ENCODE results near the gene GRK5. TPM values are rescaled to one million over a fixed set of nuclear protein-coding genes. Genes with fewer than 3 reads are reported as not detected.
A peak's percentile ranks its signal among the peaks of the same experiment; 100 is the strongest.
"Not testable (repeated sequence)": the region's sequence is repeated elsewhere in the genome, so short reads cannot be mapped to it uniquely, and the experiment has no call there.

The GRK5 gene
- total RNA-seq, 1 donor from 2014 or later = 26.2 TPM

- no peak for DNase-seq (ENCODE audit: low spot score)
These were observed 248.5 kb downstream of the GRK5 start for GRCh38 chr10:119455609-119456434.

DNA sequence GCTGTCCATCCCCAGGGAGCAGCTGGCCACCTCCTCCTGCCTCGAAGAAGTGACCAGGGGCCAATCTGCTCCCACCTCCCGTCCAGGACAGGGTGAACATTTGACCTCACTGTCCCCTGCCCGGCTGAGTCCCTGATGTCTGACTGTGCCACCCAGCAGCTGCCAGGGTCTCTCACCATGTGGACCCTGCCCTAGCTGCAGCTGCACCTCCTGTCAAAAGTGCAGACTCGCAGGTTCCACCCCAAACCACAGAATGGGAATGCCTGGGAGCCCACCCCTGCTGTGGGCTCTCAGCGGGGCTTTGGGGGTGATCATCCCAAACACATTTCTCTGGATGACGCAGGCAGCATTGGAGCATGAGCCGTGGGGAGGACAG is 249.1 kb downstream of the GRK5 start:
- DNase-seq (ENCODE audit: low spot score) = no peak

DNA sequence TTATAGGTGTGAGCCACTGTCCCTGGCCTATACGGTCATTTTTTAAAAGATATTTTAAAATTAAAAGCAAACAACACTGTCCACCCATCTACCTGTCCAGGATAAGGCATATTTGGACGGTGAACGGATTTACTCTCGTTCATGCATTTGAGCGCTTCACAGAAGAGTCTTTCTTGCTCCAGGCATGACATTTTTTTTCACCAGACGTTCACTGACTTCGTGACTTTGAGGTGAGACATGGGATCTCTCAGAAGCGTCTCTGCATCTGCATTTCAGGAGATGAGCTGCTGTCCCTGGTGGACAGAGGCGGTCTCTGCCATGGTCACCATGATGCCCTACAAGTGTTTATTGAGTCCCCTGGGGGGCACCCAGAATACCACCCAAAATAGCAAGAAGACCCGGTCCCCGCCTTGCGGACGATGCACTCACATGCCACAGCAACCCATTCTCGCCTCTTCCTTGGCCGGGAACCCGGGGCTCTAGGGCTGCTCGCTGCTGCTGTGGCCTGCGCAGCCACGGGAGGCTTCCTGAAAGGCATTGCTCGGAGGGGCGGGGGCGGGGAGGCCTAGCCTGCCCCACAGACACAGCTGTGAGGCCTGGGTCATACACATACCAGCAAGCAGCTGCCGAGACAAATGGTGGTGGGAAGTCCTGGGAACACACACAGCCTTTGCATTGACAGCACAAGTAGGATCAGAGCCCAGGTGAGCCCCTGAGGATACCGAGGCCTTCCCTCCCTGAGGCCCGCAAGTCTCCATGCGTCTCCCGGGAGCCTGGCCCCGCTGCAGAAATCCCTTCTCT is 250.8 kb downstream of the GRK5 start:
- DNase-seq (ENCODE audit: low spot score) = no peak

DNA sequence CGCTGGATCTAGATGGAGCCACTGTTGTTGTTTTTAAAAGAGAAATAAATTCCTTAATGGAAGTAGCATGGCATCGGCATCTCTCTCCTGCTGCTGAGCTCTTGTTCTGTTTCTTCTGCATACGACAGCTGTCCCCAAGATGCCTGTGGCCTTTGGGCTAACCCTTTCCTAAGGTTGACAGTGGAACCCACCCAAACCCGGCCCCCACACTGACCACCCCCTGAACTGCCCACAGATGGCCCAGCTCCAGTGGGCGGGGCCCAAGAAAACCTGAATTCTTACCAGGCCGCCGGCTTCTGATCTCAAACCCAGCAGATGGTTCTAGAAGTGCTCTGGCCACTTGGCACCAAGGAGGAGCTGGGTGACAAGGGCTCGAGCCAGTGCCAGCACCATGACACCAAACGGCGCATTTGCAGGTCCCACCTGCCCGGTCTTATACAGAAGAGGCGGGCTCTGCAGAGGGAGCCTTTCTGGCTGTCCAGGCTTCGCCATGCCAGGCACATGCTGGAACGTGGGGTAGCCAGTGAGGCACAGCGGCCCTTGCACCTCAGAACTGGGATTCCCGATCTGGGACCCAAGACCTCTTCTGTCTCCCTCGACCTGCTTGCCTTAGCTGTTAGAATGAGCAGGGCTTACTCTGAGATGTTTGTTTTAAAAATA is 252.4 kb downstream of the GRK5 start:
- no peak for DNase-seq (ENCODE audit: low spot score)

- DNase-seq (ENCODE audit: low spot score) = no peak
These were observed 253.2 kb downstream of the GRK5 start for GRCh38 chr10:119460369-119461195.

- DNase-seq (ENCODE audit: low spot score) = peak; percentile 7
These were observed 254.0 kb downstream of the GRK5 start for GRCh38 chr10:119461380-119461779.

- DNase-seq (ENCODE audit: low spot score) = no peak
These were observed 254.6 kb downstream of the GRK5 start for GRCh38 chr10:119461923-119462322.

- no peak for DNase-seq (ENCODE audit: low spot score)
These were observed 255.4 kb downstream of the GRK5 start for GRCh38 chr10:119462773-119463172.

- not testable (repeated sequence) for DNase-seq (ENCODE audit: low spot score)
These were observed 255.8 kb downstream of the GRK5 start for GRCh38 chr10:119463195-119463594.

GRCh38 chr10:119465085-119465484 is 257.7 kb downstream of the GRK5 start:
- no peak for DNase-seq (ENCODE audit: low spot score)

DNA sequence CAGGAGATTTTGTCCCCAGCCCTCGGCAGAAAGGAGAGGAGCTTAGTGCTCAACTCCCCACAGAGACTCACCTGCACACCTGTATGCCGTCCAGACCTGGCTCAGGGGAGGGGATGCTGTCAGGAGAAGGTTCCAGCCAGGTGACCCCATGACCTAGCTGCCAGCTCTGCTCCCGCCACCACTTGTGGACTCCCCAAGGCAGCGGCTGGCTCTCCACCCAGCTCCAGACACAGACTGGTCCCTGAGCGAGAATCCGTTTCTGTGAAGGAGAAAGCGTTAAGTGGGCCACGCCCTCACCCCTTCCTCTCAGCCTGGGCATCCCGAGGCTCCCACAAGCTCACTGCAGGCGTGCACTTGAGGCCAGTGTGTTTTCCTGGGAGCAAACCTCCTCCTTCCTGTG is 258.7 kb downstream of the GRK5 start:
- DNase-seq (ENCODE audit: low spot score) = no peak

- no peak for DNase-seq (ENCODE audit: low spot score)
These were observed 259.3 kb downstream of the GRK5 start for GRCh38 chr10:119466655-119467054.

DNA sequence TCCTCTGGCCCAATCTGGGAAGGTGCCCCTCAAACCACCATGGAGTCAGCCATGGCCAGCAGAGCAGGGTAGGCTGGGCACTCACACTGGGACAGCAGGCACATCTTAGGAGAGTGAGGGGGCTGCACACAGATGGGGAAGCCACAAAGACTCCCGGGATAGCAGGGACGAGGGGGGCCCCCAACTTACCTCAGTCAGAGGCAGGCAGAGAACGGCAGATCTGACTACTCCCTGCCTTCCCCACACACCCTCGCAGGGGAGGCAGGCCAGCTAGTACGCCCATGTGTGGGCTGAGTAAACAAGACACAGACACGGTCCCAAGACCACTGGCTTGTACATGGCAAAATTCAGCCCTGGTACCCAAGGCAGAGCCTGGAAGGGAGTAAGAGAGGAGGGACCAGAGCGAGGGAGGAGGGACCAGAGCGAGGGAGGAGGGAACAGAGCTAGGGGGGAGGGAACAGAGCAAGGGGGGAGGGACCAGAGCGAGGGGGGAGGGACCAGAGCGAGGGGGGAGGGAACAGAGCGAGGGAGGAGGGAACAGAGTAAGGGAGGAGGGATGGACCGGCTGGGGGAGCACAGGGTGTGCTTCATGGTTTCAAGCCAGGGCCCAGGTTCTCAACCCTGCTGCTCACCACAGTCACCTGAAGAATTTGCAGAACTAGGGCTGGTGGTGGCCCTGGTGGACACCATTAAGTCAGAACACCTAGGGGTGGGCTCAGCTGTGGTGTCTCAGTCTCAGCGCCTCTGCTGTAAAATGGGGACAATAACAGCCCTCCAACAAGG is 261.4 kb downstream of the GRK5 start:
- DNase-seq (ENCODE audit: low spot score) = no peak

DNA sequence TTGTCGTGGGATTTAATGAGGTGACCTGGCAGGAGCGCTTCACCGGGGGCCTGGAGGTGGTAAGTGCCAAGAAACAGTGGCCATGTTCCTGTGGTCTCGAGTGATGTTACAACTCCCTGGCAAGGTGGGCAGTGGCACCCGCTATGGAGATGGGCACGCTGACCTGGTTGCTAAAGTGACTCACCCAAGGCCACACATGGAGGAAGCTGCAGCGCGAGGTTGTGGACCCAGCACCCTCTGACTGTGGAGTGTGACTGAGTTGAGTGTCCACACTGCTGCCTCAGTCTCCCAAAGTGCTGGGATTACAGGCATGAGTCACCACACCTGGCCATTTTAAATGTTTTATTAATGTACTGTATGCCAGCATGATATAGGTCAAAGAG is 261.9 kb downstream of the GRK5 start:
- DNase-seq (ENCODE audit: low spot score) = no peak

- DNase-seq (ENCODE audit: low spot score) = no peak
These were observed 262.5 kb downstream of the GRK5 start for GRCh38 chr10:119469846-119470245.

- DNase-seq (ENCODE audit: low spot score) = no peak
These were observed 263.7 kb downstream of the GRK5 start for GRCh38 chr10:119470920-119471702.

GRCh38 chr10:119473771-119474170 is 266.4 kb downstream of the GRK5 start:
- DNase-seq (ENCODE audit: low spot score) = no peak

DNA sequence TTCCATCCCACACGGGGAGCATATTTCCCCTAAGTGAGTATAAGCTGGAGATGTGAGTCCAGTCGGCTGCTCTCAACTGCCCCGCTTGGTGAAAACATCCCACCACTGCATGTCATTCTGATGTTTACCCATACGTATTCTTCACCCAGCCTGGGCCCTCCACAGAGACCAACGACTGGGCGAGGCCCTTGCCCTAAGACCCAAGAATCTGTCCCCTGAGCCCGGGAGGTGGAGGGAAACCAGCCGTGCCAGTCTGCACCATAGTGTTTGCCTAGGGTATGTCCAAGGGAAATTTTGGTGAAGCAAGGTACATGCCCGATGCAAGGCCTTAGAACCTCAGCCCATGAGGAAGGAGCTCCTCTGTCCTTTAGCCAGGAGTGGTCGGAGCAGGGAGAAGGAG is 267.2 kb downstream of the GRK5 start:
- DNase-seq (ENCODE audit: low spot score) = no peak

GRCh38 chr10:119477444-119477843 is 270.1 kb downstream of the GRK5 start:
- no peak for DNase-seq (ENCODE audit: low spot score)
